SU-DHL-6 (cell line): ENCODE measurements around the gene KIF3B.

ENCODE experiments used
- H2AFZ ChIP-seq: fragments of 200-600 bp; sonication (generic); 2 replicates; pipeline ENCODE4 v1.6.1; 2014; ENCODE audit warnings: low read depth, mild to moderate bottlenecking, moderate library complexity, mixed read lengths, antibody characterized with exemption, low read length; ENCODE audit not compliant: severe bottlenecking
- H3F3A ChIP-seq: fragments of 200-600 bp; shearing (Covaris generic); 2 replicates; pipeline ENCODE4 v1.6.0; 2016; ENCODE audit warnings: antibody characterized with exemption, mild to moderate bottlenecking; ENCODE audit not compliant: insufficient read depth
- H3K27ac ChIP-seq: fragments of 200-600 bp; sonication (generic); 2 replicates; pipeline ENCODE4 v1.5.1; 2016; ENCODE audit warnings: low read depth, mild to moderate bottlenecking, low read length, moderate library complexity, mixed read lengths
- H3K27me3 ChIP-seq: fragments of 200-600 bp; sonication (generic), shearing (Covaris generic); 2 replicates; pipeline ENCODE4 v1.6.0; 2014; ENCODE audit warnings: mild to moderate bottlenecking, low read length
- H3K36me3 ChIP-seq: fragments of 200-600 bp; sonication (generic); 2 replicates; pipeline ENCODE4 v1.6.1; 2014; ENCODE audit warnings: mild to moderate bottlenecking, low read length, mixed read lengths
- H3K4me2 ChIP-seq: fragments of 300-600, 200-600 bp; shearing (Covaris generic), sonication (generic); 2 replicates; pipeline ENCODE4 v1.6.0; 2014; ENCODE audit warnings: low read length, low read depth, mild to moderate bottlenecking; ENCODE audit not compliant: poor library complexity, severe bottlenecking
- H3K4me3 ChIP-seq: fragments of 200-600 bp; sonication (generic); 2 replicates; pipeline ENCODE4 v1.5.1; 2014; ENCODE audit warnings: antibody characterized with exemption, low read length, mild to moderate bottlenecking, mixed read lengths; ENCODE audit not compliant: insufficient read depth, poor library complexity, severe bottlenecking
- H3K79me2 ChIP-seq: fragments of 200-600 bp; sonication (generic); 2 replicates; pipeline ENCODE4 v1.6.1; 2014; ENCODE audit warnings: mild to moderate bottlenecking, low read length, moderate library complexity; ENCODE audit not compliant: insufficient read depth
- H3K9ac ChIP-seq: fragments of 200-600 bp; sonication (generic); 2 replicates; pipeline ENCODE4 v1.7.0; 2014; ENCODE audit warnings: mild to moderate bottlenecking, low read length
- H3K9me2 ChIP-seq: fragments of 200-600 bp; sonication (generic); replicated peaks from 2 replicates; pipeline ENCODE4 v1.6.1; 2014; ENCODE audit warnings: low read length; ENCODE audit not compliant: insufficient read depth
- H3K9me3 ChIP-seq: fragments of 200-600 bp; sonication (generic); 2 replicates; pipeline ENCODE4 v1.6.1; 2014; ENCODE audit warnings: low read length, mixed read lengths; ENCODE audit not compliant: insufficient read depth
- H4K20me1 ChIP-seq: fragments of 200-600 bp; sonication (generic); 2 replicates; pipeline ENCODE4 v1.6.1; 2014; ENCODE audit warnings: low read depth, mild to moderate bottlenecking, antibody characterized with exemption, low read length, moderate library complexity, mixed read lengths
- CTCF ChIP-seq: fragments of 200-600 bp; sonication (generic); IDR thresholded peaks from one replicate; pipeline ENCODE4 v1.5.1; 2017; ENCODE audit warnings: antibody characterized with exemption, mild to moderate bottlenecking, low read length, moderate library complexity; ENCODE audit not compliant: insufficient read depth, poor library complexity, severe bottlenecking
- EZH2phosphoT487 ChIP-seq: fragments of 200-600 bp; sonication (generic), shearing (Covaris generic); conservative IDR thresholded peaks from 2 replicates; pipeline ENCODE4 v1.6.1; 2018; ENCODE audit warnings: mild to moderate bottlenecking, antibody characterized with exemption, low read length, moderate library complexity, mixed read lengths

The KIF3B gene

GRCh38 chr20:32235331-32236047 lies 42.0 kb upstream of the KIF3B start:
- Histone ChIP-seq H3K36me3 (no peaks in the 10 kb centered on the region), H3K27ac (no peak overlapping the region), H3K4me3 (no peak overlapping the region), H3K9me3 (no peaks in the 10 kb centered on the region), H3K9me2 (no peaks in the 10 kb centered on the region), H3K4me2 (no peak overlapping the region), H4K20me1 (no peaks in the 10 kb centered on the region), H3F3A (peaks cover 3% of the 10 kb centered on the region; the same call in 1 of the 2 replicates), H2AFZ (no peak overlapping the region), H3K79me2 (no peaks in the 10 kb centered on the region), H3K9ac (no peak overlapping the region), H3K27me3 (no peaks in the 10 kb centered on the region)
- no peak for TF ChIP-seq CTCF
- no peak for TF ChIP-seq EZH2phosphoT487

GRCh38 chr20:32236048-32236533 lies 41.4 kb upstream of the KIF3B start:
- H3K4me2 ChIP-seq = no peak overlapping the region
- no peaks in the 10 kb centered on the region for H3K9me2 ChIP-seq
- no peak for TF ChIP-seq EZH2phosphoT487
- no peaks in the 10 kb centered on the region for H3K9me3 ChIP-seq
- no peak overlapping the region for H3K9ac ChIP-seq
- peaks cover 3% of the 10 kb centered on the region; the same call in 1 of the 2 replicates for H3F3A ChIP-seq
- H4K20me1 ChIP-seq = no peaks in the 10 kb centered on the region
- no peaks in the 10 kb centered on the region for H3K79me2 ChIP-seq
- no peak overlapping the region for H3K4me3 ChIP-seq
- H3K27me3 ChIP-seq = no peaks in the 10 kb centered on the region
- no peak overlapping the region for H3K27ac ChIP-seq
- no peak overlapping the region for H2AFZ ChIP-seq
- H3K36me3 ChIP-seq = no peaks in the 10 kb centered on the region

GRCh38 chr20:32236819-32237218 lies 40.6 kb upstream of the KIF3B start:
- Histone ChIP-seq H3K9me3 (no peaks in the 10 kb centered on the region), H3K4me2 (no peak overlapping the region), H3F3A (no peaks in the 10 kb centered on the region; the same call in 1 of the 2 replicates), H3K27ac (no peak overlapping the region), H3K9ac (no peak overlapping the region), H3K79me2 (no peaks in the 10 kb centered on the region), H2AFZ (no peak overlapping the region), H4K20me1 (no peaks in the 10 kb centered on the region), H3K36me3 (no peaks in the 10 kb centered on the region), H3K27me3 (no peaks in the 10 kb centered on the region), H3K9me2 (no peaks in the 10 kb centered on the region), H3K4me3 (no peak overlapping the region)
- no peak for TF ChIP-seq EZH2phosphoT487
- no peak for TF ChIP-seq CTCF

DNA sequence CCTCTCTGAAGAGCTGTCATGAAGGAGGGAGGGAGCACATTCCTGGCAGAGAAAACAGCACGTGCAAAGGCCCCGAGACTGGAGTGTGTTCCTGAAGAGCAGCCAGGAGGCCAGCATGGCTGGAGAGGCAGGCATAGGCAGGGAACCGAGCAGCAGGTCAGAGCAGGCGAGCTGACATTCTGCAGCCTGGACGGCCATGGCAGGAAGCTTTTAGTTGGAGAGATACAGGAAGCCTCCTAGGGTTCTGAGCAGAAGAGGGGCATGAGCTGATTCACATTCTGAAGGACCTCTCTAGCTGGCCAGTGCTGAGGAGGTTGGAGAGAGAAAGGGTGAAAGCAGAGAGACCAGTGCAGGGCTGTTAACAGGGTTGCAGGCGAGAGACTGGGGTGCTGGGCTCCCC lies 40.0 kb upstream of the KIF3B start:
- no peak for TF ChIP-seq CTCF
- TF ChIP-seq EZH2phosphoT487 = no peak
- H2AFZ ChIP-seq = no peak overlapping the region
- no peaks in the 10 kb centered on the region for H3K79me2 ChIP-seq
- H3K36me3 ChIP-seq = no peaks in the 10 kb centered on the region
- H3F3A ChIP-seq = no peaks in the 10 kb centered on the region; the same call in 1 of the 2 replicates
- no peaks in the 10 kb centered on the region for H3K9me2 ChIP-seq
- no peaks in the 10 kb centered on the region for H3K9me3 ChIP-seq
- H3K4me2 ChIP-seq = no peak overlapping the region
- no peaks in the 10 kb centered on the region for H4K20me1 ChIP-seq
- no peaks in the 10 kb centered on the region for H3K27me3 ChIP-seq
- no peak overlapping the region for H3K27ac ChIP-seq
- H3K4me3 ChIP-seq = no peak overlapping the region
- no peak overlapping the region for H3K9ac ChIP-seq
